Testis (tissue), 3 donors: ENCODE data around the gene KCNIP1. TPM values are rescaled to one million over a fixed set of nuclear protein-coding genes. Genes with fewer than 3 reads are reported as not detected.

ENCODE experiments used
- DNase-seq: peaks from one replicate; pipeline ENCODE4 v3.0.0-alpha.2; 2019
- H3K27ac ChIP-seq, 2 donors: fragments of 200-600 bp; sonication (generic); one replicate each; pipeline ENCODE4 v1.5.1; 2019
- H3K27me3 ChIP-seq: fragments of 200-600 bp; sonication (generic); one replicate; pipeline ENCODE4 v1.5.1; 2019
- H3K36me3 ChIP-seq: fragments of 200-600 bp; sonication (generic); one replicate; pipeline ENCODE4 v1.5.1; 2017; ENCODE audit warnings: low read depth; ENCODE audit errors: missing control alignments
- H3K4me1 ChIP-seq: fragments of 200-600 bp; sonication (generic); one replicate; pipeline ENCODE4 v1.5.1; 2019
- H3K4me3 ChIP-seq, 2 donors: fragments of 200-600 bp; sonication (generic); one replicate each; pipeline ENCODE4 v1.5.1; 2017 to 2019
- H3K9me3 ChIP-seq: fragments of 200-600 bp; sonication (generic); one replicate; pipeline ENCODE4 v1.5.1; 2017
- CTCF ChIP-seq, 3 experiments: fragments of 450-650 bp in 2 of 3; fragments of 200-600 bp in 1 of 3; sonication (generic) in 1 of 3; IDR thresholded peaks; one replicate each; pipeline ENCODE4 v1.5.1; 2016 to 2019; ENCODE audit warnings: antibody characterized with exemption in 3 of 3, mild to moderate bottlenecking in 2 of 3, moderate library complexity in 1 of 3
- POLR2A ChIP-seq: fragments of 450-650 bp; IDR thresholded peaks from one replicate; pipeline ENCODE4 v1.6.1; 2017; ENCODE audit warnings: antibody characterized with exemption, mild to moderate bottlenecking, moderate library complexity
- WGBS, 2 donors: methylation state at CpG; one replicate each; pipeline ENCODE4 v1.1.5; 2018; 5-methylcytosine and 5-hydroxymethylcytosine counted together
- intact Hi-C: fragments of 100-400 bp; cut with DNase I; formaldehyde crosslinking; loops from one replicate; pipeline ENCODE4 v1.15.1; 2023; ENCODE audit warnings: low total_unique reads
- polyA plus RNA-seq: library from polyadenylated mRNA; stranded (reverse); fragments of 350-450 nt; fragmentation: Illumina TruSeq; extraction: RNeasy Lipid Tissue Mini Kit (QIAGEN cat#74804); gene quantifications from one replicate; pipeline ENCODE4 v1.2.3, GENCODE V29; 2014; ENCODE audit warnings: low read depth, low replicate concordance; ENCODE audit not compliant: insufficient read depth
- total RNA-seq, 2 donors: library from RNA; depleted of rRNA; stranded (reverse); fragments of >200 nt; gene quantifications; one replicate each; pipeline ENCODE4 v1.2.3, GENCODE V29; 2016

Gene KCNIP1
- total and polyA plus RNA-seq, 3 donors from 2014 or later = 5.9 to 14.8 (median 13.4) TPM

DNA sequence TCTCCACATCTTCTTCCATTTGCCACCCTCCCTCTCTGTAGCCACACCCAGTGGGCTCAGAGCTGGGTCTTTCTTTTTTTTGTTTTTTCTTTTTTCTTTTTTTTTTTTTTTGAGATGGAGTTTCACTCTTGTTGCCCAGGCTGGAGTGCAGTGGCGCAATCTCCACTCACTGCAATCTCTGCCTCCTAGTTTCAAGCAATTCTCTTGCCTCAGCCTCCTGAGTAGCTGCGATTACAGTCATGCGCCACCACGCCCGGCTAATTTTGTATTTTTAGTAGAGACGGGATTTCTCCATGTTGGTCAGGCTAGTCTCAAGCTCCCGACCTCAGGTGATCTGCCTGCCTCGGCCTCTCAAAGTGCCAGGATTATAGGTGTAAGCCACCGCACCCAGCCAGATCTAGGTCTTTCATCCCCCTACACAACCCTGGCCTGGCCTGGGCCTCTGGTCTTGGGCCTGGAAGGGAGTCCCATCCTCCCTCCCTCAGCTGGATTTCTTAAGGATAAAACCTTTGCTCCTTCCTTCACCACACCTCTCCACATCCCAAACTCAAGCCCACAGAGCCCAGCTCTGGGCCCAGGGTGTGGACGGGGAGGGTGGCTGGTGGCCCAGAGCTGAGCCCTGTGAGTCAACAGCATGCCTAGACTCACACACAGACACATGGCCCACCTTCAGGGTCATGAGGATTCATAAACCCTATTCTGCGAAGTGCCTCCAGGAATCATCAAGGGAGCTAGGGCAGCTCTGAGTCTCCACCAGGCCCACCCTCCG is 18.8 kb upstream of the KCNIP1 start:
- H3K27ac ChIP-seq = no peak overlapping the region
- WGBS, 2 donors = 93 to 97% methylated on average over 11 to 12 of the region's 12 CpGs
- TF ChIP-seq CTCF (IDR thresholded peaks at IDR 0.05) = no peak
- no peak for TF ChIP-seq POLR2A
- no peak for DNase-seq
- no peaks in the 10 kb centered on the region for H3K36me3 ChIP-seq
- intact Hi-C loops = no loop called here
- no peaks in the 10 kb centered on the region for H3K9me3 ChIP-seq
- no peak overlapping the region for H3K4me3 ChIP-seq
- no peaks in the 10 kb centered on the region for H3K27me3 ChIP-seq
- peaks cover 7% of the 10 kb centered on the region for H3K4me1 ChIP-seq

DNA sequence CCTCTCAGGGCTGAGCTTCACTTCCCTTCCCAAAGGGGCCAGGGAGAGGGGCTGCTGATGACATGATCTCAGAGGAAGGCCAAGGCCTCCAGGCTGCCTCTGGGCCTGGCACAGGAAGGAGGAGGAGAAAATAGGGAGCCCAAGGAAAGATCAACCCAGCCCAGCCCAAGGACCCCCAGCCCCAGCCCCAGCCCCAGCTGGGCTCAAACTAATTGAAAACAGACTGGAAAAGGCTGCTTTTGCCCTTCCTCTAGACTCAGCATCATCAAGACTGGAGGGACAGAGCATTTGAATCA is 18.3 kb upstream of the KCNIP1 start:
- no peak for TF ChIP-seq CTCF (IDR thresholded peaks at IDR 0.05)
- TF ChIP-seq POLR2A = no peak
- intact Hi-C loops = no loop called here
- H3K4me1 ChIP-seq = peaks cover 7% of the 10 kb centered on the region
- DNase-seq = no peak
- no peaks in the 10 kb centered on the region for H3K27me3 ChIP-seq
- no peaks in the 10 kb centered on the region for H3K36me3 ChIP-seq
- no peak overlapping the region for H3K4me3 ChIP-seq
- H3K9me3 ChIP-seq = no peaks in the 10 kb centered on the region
- no peak overlapping the region for H3K27ac ChIP-seq

GRCh38 chr5:170486371-170486770 is 17.4 kb upstream of the KCNIP1 start:
- H3K27me3 ChIP-seq = no peaks in the 10 kb centered on the region
- no peak overlapping the region for H3K4me3 ChIP-seq
- no peaks in the 10 kb centered on the region for H3K36me3 ChIP-seq
- intact Hi-C loops = no loop called here
- no peaks in the 10 kb centered on the region for H3K9me3 ChIP-seq
- TF ChIP-seq POLR2A (no peak), CTCF (IDR thresholded peaks at IDR 0.05) (no peak)
- H3K27ac ChIP-seq = no peak overlapping the region
- H3K4me1 ChIP-seq = peaks cover 12% of the 10 kb centered on the region
- DNase-seq = no peak
- WGBS, 2 donors = 81 to 89% methylated on average over 3 of the region's 3 CpGs

DNA sequence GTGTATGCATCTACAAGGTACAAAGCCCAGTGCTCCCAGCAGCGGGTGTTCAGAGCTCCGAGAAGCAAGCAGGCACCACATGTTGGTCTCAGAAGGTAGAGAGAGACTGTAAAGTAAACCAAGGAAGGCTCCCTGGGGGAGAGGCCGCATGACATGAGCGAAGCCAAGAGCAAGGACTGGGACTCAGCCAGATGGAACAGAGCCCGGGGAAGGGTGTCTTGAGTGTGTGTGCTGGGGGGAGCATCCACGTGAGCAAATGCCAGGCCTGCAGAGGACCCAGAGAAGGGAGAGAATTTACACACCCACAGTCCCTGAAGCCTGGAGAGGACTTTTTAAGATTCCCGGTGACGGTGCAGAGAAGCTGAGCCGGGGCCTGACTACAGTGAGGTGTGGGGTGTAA is 15.2 kb upstream of the KCNIP1 start:
- H3K9me3 ChIP-seq = no peaks in the 10 kb centered on the region
- no peak for DNase-seq

More for the DNA sequence above, 15.2 kb upstream of the KCNIP1 start:
- Histone ChIP-seq H3K27ac (no peak overlapping the region), H3K27me3 (no peaks in the 10 kb centered on the region), H3K36me3 (no peaks in the 10 kb centered on the region), H3K4me1 (peaks cover 14% of the 10 kb centered on the region), H3K4me3 (no peak overlapping the region)
- 66 to 67% methylated on average over 9 of the region's 9 CpGs for WGBS, 2 donors
- intact Hi-C loops = no loop called here
- TF ChIP-seq POLR2A = no peak
- TF ChIP-seq CTCF (IDR thresholded peaks at IDR 0.05) = no peak
